Kidney (tissue), 14 donors: ENCODE data around the gene VAPA. TPM values are rescaled to one million over a fixed set of nuclear protein-coding genes. Genes with fewer than 3 reads are reported as not detected.
A peak's percentile ranks its signal among the peaks of the same experiment; 100 is the strongest.

Source experiments
- DNase-seq, 5 donors: peaks; one replicate each; pipeline ENCODE4 v3.0.0-alpha.2; 2013 to 2020
- FAIRE-seq: peaks from 2 replicates; lab custom pipeline; 2012; peaks lifted over from hg19 to GRCh38; lab: Jason Lieb, UNC
- H3K27ac ChIP-seq, 2 donors: one replicate each; pipeline ENCODE4 v1.7.0; 2013; ENCODE audit warnings: low read depth in 2 of 2, low read length in 2 of 2, inconsistent platforms in 1 of 2
- H3K27me3 ChIP-seq: one replicate; pipeline ENCODE4 v1.7.1; 2013; ENCODE audit warnings: low read length, inconsistent platforms; ENCODE audit not compliant: control insufficient read depth, insufficient read depth
- H3K36me3 ChIP-seq, 3 donors: one replicate each; pipeline versions ENCODE4 v1.7.0 to v1.7.1; 2013; ENCODE audit warnings: low read length in 3 of 3, control low read depth in 1 of 3, inconsistent platforms in 1 of 3; ENCODE audit not compliant: insufficient read depth in 3 of 3, control insufficient read depth in 2 of 3
- H3K4me1 ChIP-seq, 3 donors: one replicate each; pipeline versions ENCODE4 v1.7.0 to v1.7.1; 2013; ENCODE audit warnings: low read length in 3 of 3, inconsistent platforms in 1 of 3, low read depth in 1 of 3; ENCODE audit not compliant: control insufficient read depth in 2 of 3, insufficient read depth in 2 of 3
- H3K4me3 ChIP-seq, 3 donors: one replicate each; pipeline versions ENCODE4 v1.7.0 to v1.8.1; 2013; ENCODE audit warnings: low read length in 3 of 3, control low read depth in 1 of 3, inconsistent platforms in 1 of 3
- H3K9ac ChIP-seq, 3 donors: one replicate each; pipeline versions ENCODE4 v1.7.0 to v1.7.1; 2013; ENCODE audit warnings: low read length in 3 of 3, control low read depth in 1 of 3, inconsistent platforms in 1 of 3
- H3K9me3 ChIP-seq, 3 donors: one replicate each; pipeline versions ENCODE4 v1.7.0 to v1.7.1; 2013; ENCODE audit warnings: low read length in 3 of 3, control low read depth in 1 of 3, inconsistent platforms in 1 of 3; ENCODE audit not compliant: control insufficient read depth in 2 of 3, insufficient read depth in 1 of 3
- intact Hi-C: fragments of 100-400 bp; cut with DNase I; formaldehyde crosslinking; loops from one replicate; pipeline ENCODE4 v1.11.1; 2022
- polyA plus RNA-seq: library from polyadenylated mRNA; stranded (reverse); fragments of 350-450 nt; fragmentation: Illumina TruSeq; extraction: RNeasy Lipid Tissue Mini Kit (QIAGEN cat#74804); gene quantifications from one replicate; pipeline ENCODE4 v1.2.3, GENCODE V29; 2014; ENCODE audit warnings: low read depth, low replicate concordance; ENCODE audit not compliant: insufficient read depth
- total RNA-seq: library from RNA; stranded (reverse); fragmentation: NEBNext Ultra II Directional; extraction: Animal tissue kit (Norgen Biotek cat#: 25700); gene quantifications from one replicate; pipeline ENCODE4 v1.2.1, GENCODE V29; 2021
- TF ChIP-seq, protein P1 (sequence below): IDR thresholded peaks from 3 replicates; pipeline ENCODE4 v1.5.1; 2012; ENCODE audit warnings: mild to moderate bottlenecking, moderate library complexity, borderline replicate concordance; ENCODE audit not compliant: insufficient read depth; ENCODE audit errors: extremely low read depth
- donor health status: control.
- donor health status: control.
- donor health status: control.
- donor health status: control.
- donor health status: control.
- donor health status: DM: yes; HTN: yes; CAD: no.
- donor health status: Normal renal cell carcinoma (clear cell type).

VAPA gene
- total and polyA plus RNA-seq, 2 donors from 2014 or later = 171 to 185 TPM

DNA sequence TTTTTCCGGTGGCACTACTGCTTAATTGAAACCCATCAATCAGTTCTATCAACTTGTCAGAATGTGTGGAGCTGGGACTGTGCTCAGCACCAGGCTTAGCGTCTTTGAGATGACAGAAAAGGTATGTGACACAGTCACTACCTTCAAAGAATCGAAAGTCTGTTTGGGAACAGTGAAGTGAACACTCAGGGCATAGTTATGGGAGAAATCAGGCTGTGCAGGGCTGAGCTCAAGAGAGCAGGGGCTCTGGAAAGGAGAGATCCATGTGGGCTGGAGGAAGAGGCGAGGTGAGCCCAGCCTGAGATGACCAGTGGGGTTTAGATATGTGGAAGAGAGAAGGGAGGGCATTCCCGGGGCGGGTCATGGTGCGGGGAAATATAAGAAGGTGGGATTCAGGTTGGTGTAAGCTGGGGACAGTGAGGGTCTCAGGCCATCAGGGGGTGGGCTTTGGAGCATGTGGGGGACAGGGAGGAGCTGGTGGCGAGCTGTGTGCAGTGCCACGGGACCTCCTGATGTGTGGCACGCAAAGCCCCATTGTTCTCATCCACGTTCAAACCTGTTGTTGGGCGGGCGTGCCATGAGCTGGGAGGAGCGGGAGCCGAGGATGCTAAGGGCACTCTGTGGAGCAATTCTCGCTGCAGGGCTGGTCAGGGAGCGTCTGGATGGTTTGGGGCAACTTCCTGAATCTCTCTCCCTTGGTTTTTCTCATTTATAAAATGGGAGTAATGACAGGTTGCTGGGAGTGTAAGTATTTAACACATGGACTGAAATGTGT lies 72.5 kb downstream of the VAPA start:
- no peaks in the 10 kb centered on the region for H3K9me3 ChIP-seq
- no peak for FAIRE-seq
- peaks cover 0 to 2% (median 0%) of the 10 kb centered on the region in 3 donors for H3K4me1 ChIP-seq
- no peak for DNase-seq
- no peak overlapping the region for H3K4me3 ChIP-seq
- no peak overlapping the region for H3K9ac ChIP-seq
- no peak overlapping the region for H3K27ac ChIP-seq
- H3K36me3 ChIP-seq = no peaks in the 10 kb centered on the region
- TF ChIP-seq, protein P1, sequence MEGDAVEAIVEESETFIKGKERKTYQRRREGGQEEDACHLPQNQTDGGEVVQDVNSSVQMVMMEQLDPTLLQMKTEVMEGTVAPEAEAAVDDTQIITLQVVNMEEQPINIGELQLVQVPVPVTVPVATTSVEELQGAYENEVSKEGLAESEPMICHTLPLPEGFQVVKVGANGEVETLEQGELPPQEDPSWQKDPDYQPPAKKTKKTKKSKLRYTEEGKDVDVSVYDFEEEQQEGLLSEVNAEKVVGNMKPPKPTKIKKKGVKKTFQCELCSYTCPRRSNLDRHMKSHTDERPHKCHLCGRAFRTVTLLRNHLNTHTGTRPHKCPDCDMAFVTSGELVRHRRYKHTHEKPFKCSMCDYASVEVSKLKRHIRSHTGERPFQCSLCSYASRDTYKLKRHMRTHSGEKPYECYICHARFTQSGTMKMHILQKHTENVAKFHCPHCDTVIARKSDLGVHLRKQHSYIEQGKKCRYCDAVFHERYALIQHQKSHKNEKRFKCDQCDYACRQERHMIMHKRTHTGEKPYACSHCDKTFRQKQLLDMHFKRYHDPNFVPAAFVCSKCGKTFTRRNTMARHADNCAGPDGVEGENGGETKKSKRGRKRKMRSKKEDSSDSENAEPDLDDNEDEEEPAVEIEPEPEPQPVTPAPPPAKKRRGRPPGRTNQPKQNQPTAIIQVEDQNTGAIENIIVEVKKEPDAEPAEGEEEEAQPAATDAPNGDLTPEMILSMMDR = no peak
- intact Hi-C loops = no loop called here
- no peaks in the 10 kb centered on the region for H3K27me3 ChIP-seq

DNA sequence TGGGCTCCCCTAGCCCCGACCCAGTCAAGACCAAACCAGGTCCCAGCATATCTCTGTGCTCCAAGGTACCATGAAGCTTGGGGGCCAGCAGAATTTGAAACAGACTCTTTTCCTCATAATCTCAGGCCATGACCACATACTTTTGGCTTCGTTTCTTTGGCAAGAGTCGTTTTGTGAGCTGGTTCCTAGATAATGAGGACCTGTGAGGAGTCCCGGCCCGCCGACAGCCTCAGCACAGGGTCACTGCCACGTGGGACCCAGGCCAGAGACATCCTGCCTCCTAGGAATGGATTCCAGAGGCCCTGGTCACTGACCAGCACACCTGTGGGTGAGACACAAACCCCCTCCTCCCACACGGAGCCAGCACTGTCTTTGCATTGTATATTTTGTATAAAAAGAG lies 73.5 kb downstream of the VAPA start:
- H3K4me1 ChIP-seq = peaks cover 0 to 2% (median 0%) of the 10 kb centered on the region in 3 donors
- H3K4me3 ChIP-seq = no peak overlapping the region
- H3K36me3 ChIP-seq = no peaks in the 10 kb centered on the region
- DNase-seq (no peak), FAIRE-seq (no peak)
- intact Hi-C loops = no loop called here
- no peak overlapping the region for H3K27ac ChIP-seq
- no peaks in the 10 kb centered on the region for H3K27me3 ChIP-seq
- TF ChIP-seq, protein P1 = no peak
- no peak overlapping the region for H3K9ac ChIP-seq
- no peaks in the 10 kb centered on the region for H3K9me3 ChIP-seq

DNA sequence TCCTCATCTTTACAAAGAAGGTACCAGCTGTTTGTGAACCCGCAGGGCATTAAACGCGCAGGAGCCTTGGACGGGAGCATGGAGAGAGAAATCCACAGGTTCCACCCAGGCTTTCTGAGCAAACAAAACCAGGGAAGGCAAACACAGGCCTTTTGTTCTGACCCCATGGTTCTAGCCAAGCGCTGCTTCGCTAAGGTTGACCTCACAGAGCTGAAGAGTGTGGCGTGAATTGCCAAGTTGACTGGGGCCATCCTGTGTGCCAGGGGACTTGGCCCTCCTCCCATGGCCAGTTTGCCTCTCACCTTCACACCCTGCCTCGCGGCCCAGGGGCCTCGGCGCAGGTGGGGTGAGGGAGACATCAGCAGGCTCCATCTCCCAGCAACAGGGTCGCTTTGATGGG lies 74.1 kb downstream of the VAPA start:
- intact Hi-C loops = no loop called here
- no peaks in the 10 kb centered on the region for H3K9me3 ChIP-seq
- no peak overlapping the region for H3K4me3 ChIP-seq
- H3K36me3 ChIP-seq = no peaks in the 10 kb centered on the region
- H3K4me1 ChIP-seq = peaks cover 0 to 2% (median 0%) of the 10 kb centered on the region in 3 donors
- TF ChIP-seq, protein P1 = no peak
- H3K27me3 ChIP-seq = no peaks in the 10 kb centered on the region
- FAIRE-seq (no peak), DNase-seq (peak in 2 of 5 donors; percentile 30 to 79)
- H3K27ac ChIP-seq = no peak overlapping the region
- no peak overlapping the region for H3K9ac ChIP-seq
